Measurements from ENCODE around the gene SF3B6. TPM values are rescaled to one million over a fixed set of nuclear protein-coding genes. Genes with fewer than 3 reads are reported as not detected.

Gene SF3B6
- total RNA-seq: 226 and 244 TPM in 2 replicates

GRCh38 chr2:24075915-24076848 lies at the start of gene SF3B6:
Gene SF3B6 (minus strand): TSS chr2:24076326. CDS start chr2:24076229, 97 bp downstream.

GRCh38 chr2:24123195-24123921 lies 47.2 kb upstream of the SF3B6 start, which contains the start of the genes FAM228B and PFN4:
Gene FAM228B (plus strand): TSS chr2:24123469. CDS start chr2:24124362, 893 bp downstream.
Gene PFN4 (minus strand): TSS chr2:24123334. CDS start chr2:24122535, 799 bp downstream.

GRCh38 chr2:24084386-24085199 lies 8.5 kb upstream of the SF3B6 start, which contains the start of gene TP53I3:
Gene TP53I3 (minus strand): TSS chr2:24084834. CDS start chr2:24084326, 508 bp downstream.

GRCh38 chr2:24049485-24050021 lies 26.6 kb downstream of the SF3B6 start, which contains the start of gene FKBP1B:
Gene FKBP1B (plus strand): TSS chr2:24049741. CDS start chr2:24049850, 109 bp downstream.

GRCh38 chr2:24046930-24047702 lies 29.0 kb downstream of the SF3B6 start, which contains the start of gene WDCP:
Gene WDCP (minus strand): TSS chr2:24047391. CDS start chr2:24039494, 7,897 bp downstream.

Other genes with a start within 250 kb of the SF3B6 start
- 10.1 and 13.7 TPM in 2 replicates for gene ATAD2B, start 149.2 kb downstream of the SF3B6 start, total RNA-seq
- gene UBXN2A, start 135.9 kb downstream of the SF3B6 start, total RNA-seq: 9.4 and 9.9 TPM in 2 replicates
- under 0.01 and 0.61 TPM in 2 replicates for gene MFSD2B, start 66.2 kb downstream of the SF3B6 start, total RNA-seq
- 12.0 and 19.0 TPM in 2 replicates for gene WDCP, start 28.9 kb downstream of the SF3B6 start, total RNA-seq
- gene FKBP1B, start 26.6 kb downstream of the SF3B6 start, total RNA-seq: 22.0 and 23.1 TPM in 2 replicates
- 83.1 and 94.5 TPM in 2 replicates for gene TP53I3, start 8.5 kb upstream of the SF3B6 start, total RNA-seq
- gene PFN4, start 47.0 kb upstream of the SF3B6 start, total RNA-seq: 0.30 TPM in 1 of 2 replicates, not detected in the other
- gene FAM228B, start 47.1 kb upstream of the SF3B6 start, total RNA-seq: 3.6 and 5.2 TPM in 2 replicates
- gene FAM228A, start 98.7 kb upstream of the SF3B6 start, total RNA-seq: not detected in 2 replicates